Fibroblast of mammary gland (primary cell): Measurements from ENCODE around the gene PALMD.
A peak's percentile ranks its signal among the peaks of the same experiment; 100 is the strongest.

Source experiments
- DNase-seq: peaks from one replicate; pipeline ENCODE4 v3.0.0-alpha.2; 2010; ENCODE audit warnings: low read depth
- H3K4me3 ChIP-seq: 2 replicates; pipeline ENCODE4 v1.5.1; 2011; ENCODE audit warnings: low read depth, mild to moderate bottlenecking, low read length, moderate library complexity; ENCODE audit not compliant: control insufficient read depth
- CTCF ChIP-seq: conservative IDR thresholded peaks from 2 replicates; pipeline ENCODE4 v1.5.1; 2011; ENCODE audit warnings: low read depth, low read length, inconsistent platforms; ENCODE audit not compliant: control insufficient read depth, insufficient read depth

Gene PALMD

GRCh38 chr1:99685516-99686180 is 39.7 kb downstream of the PALMD start:
- H3K4me3 ChIP-seq, result no peak overlapping the region
- TF ChIP-seq CTCF, result peak; percentile 55
- DNase-seq, result peak; percentile 88

- no peak overlapping the region for H3K4me3 ChIP-seq
- DNase-seq, result peak; percentile 30
- TF ChIP-seq CTCF, result no peak
Measured at GRCh38 chr1:99691175-99691574, 45.3 kb downstream of the PALMD start.

- no peak for DNase-seq
- no peak for TF ChIP-seq CTCF
- no peak overlapping the region for H3K4me3 ChIP-seq
Measured at GRCh38 chr1:99696616-99697015, 50.7 kb downstream of the PALMD start.

GRCh38 chr1:99697580-99697979 is 51.7 kb downstream of the PALMD start:
- no peak for DNase-seq
- no peak overlapping the region for H3K4me3 ChIP-seq
- no peak for TF ChIP-seq CTCF

GRCh38 chr1:99700020-99700419 is 54.1 kb downstream of the PALMD start:
- TF ChIP-seq CTCF, result no peak
- no peak overlapping the region for H3K4me3 ChIP-seq
- DNase-seq, result no peak

GRCh38 chr1:99702221-99702620 is 56.3 kb downstream of the PALMD start:
- TF ChIP-seq CTCF, result no peak
- no peak for DNase-seq
- no peak overlapping the region for H3K4me3 ChIP-seq
